Measurements from ENCODE around the gene MYO1E.

DNA sequence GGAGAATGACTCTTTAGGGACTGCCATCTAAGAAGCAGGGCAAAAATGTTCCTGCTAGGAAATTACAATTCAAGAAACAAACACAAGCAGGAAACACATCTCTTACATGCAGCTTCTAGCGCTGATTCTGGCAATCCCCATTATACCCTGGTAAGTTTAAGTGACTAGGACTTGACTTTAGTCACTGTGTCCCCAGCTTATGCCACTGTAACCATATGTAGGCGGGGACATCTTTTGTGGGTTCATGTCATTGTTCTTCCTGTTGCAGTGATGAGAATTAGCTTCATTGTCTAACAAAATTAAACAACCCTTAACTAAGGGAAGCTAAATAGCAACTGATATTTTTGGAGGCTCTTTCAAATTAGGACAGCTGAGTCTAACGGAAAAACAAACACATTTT, 47.4 kb upstream of the MYO1E start:
- TF ChIP-seq, protein P1, sequence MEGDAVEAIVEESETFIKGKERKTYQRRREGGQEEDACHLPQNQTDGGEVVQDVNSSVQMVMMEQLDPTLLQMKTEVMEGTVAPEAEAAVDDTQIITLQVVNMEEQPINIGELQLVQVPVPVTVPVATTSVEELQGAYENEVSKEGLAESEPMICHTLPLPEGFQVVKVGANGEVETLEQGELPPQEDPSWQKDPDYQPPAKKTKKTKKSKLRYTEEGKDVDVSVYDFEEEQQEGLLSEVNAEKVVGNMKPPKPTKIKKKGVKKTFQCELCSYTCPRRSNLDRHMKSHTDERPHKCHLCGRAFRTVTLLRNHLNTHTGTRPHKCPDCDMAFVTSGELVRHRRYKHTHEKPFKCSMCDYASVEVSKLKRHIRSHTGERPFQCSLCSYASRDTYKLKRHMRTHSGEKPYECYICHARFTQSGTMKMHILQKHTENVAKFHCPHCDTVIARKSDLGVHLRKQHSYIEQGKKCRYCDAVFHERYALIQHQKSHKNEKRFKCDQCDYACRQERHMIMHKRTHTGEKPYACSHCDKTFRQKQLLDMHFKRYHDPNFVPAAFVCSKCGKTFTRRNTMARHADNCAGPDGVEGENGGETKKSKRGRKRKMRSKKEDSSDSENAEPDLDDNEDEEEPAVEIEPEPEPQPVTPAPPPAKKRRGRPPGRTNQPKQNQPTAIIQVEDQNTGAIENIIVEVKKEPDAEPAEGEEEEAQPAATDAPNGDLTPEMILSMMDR (conservative IDR thresholded peaks at IDR 0.05; ENCODE audit: low read length) = no peak
- no peak for TF ChIP-seq EZH2phosphoT487 (IDR thresholded peaks at IDR 0.05; ENCODE audit: borderline replicate concordance, low read depth, low read length)

All from OCI-LY7 (cell line).